Measurements from ENCODE around the gene LRRC4B. TPM values are rescaled to one million over a fixed set of nuclear protein-coding genes. Genes with fewer than 3 reads are reported as not detected.

Gene LRRC4B
- total RNA-seq, 4 donors from 2014 or later = 0.84 to 1.6 (median 1.4) TPM

- DNase-seq (ENCODE audit: low spot score) (no peak), ATAC-seq (ENCODE audit: low FRiP score) (no peak)
- TF ChIP-seq CTCF (IDR thresholded peaks at IDR 0.05) = no peak
These were observed 13.2 kb downstream of the LRRC4B start for GRCh38 chr19:50555033-50555432.

- no peak for ATAC-seq (ENCODE audit: low FRiP score)
- TF ChIP-seq CTCF (IDR thresholded peaks at IDR 0.05) = no peak
- DNase-seq (ENCODE audit: low spot score) = no peak
These were observed 14.0 kb downstream of the LRRC4B start for GRCh38 chr19:50554212-50554611.

- DNase-seq (ENCODE audit: low spot score) (no peak), ATAC-seq (ENCODE audit: low FRiP score) (no peak)
- TF ChIP-seq CTCF (IDR thresholded peaks at IDR 0.05) = no peak
These were observed 15.0 kb downstream of the LRRC4B start for GRCh38 chr19:50553134-50553703.

GRCh38 chr19:50552540-50552939, 15.7 kb downstream of the LRRC4B start:
- no peak for DNase-seq (ENCODE audit: low spot score)
- no peak for TF ChIP-seq CTCF (IDR thresholded peaks at IDR 0.05)
- no peak for ATAC-seq (ENCODE audit: low FRiP score)

GRCh38 chr19:50551715-50552187, 16.5 kb downstream of the LRRC4B start:
- ATAC-seq (ENCODE audit: low FRiP score) (no peak), DNase-seq (ENCODE audit: low spot score) (no peak)
- no peak for TF ChIP-seq CTCF (IDR thresholded peaks at IDR 0.05)

GRCh38 chr19:50551034-50551714, 17.1 kb downstream of the LRRC4B start:
- DNase-seq (ENCODE audit: low spot score) (no peak), ATAC-seq (ENCODE audit: low FRiP score) (no peak)
- TF ChIP-seq CTCF (IDR thresholded peaks at IDR 0.05) = no peak

GRCh38 chr19:50550594-50550966, 17.7 kb downstream of the LRRC4B start:
- no peak for ATAC-seq (ENCODE audit: low FRiP score)
- no peak for TF ChIP-seq CTCF (IDR thresholded peaks at IDR 0.05)
- no peak for DNase-seq (ENCODE audit: low spot score)

Measured in omental fat pad (tissue), 4 donors.